ENCODE measurements around the gene SLC44A3. TPM values are rescaled to one million over a fixed set of nuclear protein-coding genes. Genes with fewer than 3 reads are reported as not detected.

SLC44A3 gene
- total and polyA plus RNA-seq, 2 of the 13 experiments (the other 11 are each of a cell fraction or from before 2014, with no cell fraction given) = 6.8 to 14.1 TPM

DNA sequence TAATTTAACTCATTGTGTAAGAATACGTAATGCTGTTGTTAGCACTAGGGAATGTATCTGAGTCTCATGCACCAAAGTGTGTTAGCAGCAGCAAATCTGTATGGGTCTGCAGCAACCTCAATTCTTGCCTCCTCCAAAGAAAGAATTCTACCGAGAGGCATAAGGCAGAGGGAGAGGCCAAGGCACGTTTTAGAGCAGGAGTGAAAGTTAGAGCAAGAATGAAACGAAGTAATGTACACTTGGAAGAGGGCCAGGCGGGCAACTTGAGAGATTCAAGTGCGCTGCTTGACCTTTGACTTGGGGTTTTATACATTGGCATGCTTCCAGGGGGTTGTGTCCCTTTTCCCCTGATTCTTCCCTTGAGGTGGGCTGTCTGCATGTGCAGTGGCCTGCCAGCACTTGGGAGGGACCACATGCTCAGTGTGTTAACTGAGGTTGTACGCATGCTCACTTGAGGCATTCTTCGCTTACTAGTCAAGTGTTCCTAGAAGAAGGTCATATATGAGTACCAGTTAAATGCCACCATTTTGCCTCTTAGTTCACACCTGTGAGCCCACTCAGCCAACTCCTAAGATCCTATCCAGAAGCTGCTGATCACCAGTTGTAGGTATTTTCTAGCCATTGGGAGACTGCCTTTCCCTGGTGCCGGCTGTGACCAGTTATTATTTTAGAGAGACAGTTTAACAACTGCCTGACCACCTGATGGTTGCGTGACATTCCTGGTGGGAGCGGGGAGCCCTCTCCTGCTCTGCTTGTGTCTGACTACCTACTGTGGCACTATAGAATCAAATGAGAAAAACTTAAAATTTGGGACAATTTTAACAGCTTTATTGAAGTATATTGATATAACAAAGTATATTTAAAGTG is 109.4 kb downstream of the SLC44A3 start (continued):
- TF ChIP-seq YEATS4 (CRISPR knock-in tag; IDR thresholded peaks at IDR 0.05; ENCODE audit: borderline replicate concordance) = no peak
- TF ChIP-seq, protein P1, sequence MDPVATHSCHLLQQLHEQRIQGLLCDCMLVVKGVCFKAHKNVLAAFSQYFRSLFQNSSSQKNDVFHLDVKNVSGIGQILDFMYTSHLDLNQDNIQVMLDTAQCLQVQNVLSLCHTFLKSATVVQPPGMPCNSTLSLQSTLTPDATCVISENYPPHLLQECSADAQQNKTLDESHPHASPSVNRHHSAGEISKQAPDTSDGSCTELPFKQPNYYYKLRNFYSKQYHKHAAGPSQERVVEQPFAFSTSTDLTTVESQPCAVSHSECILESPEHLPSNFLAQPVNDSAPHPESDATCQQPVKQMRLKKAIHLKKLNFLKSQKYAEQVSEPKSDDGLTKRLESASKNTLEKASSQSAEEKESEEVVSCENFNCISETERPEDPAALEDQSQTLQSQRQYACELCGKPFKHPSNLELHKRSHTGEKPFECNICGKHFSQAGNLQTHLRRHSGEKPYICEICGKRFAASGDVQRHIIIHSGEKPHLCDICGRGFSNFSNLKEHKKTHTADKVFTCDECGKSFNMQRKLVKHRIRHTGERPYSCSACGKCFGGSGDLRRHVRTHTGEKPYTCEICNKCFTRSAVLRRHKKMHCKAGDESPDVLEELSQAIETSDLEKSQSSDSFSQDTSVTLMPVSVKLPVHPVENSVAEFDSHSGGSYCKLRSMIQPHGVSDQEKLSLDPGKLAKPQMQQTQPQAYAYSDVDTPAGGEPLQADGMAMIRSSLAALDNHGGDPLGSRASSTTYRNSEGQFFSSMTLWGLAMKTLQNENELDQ (CRISPR knock-in tag; IDR thresholded peaks at IDR 0.05; ENCODE audit: borderline replicate concordance) = no peak
- no peak for TF ChIP-seq ZNF10 (CRISPR knock-in tag; IDR thresholded peaks at IDR 0.05; ENCODE audit: borderline replicate concordance, low read depth)
- no peak for TF ChIP-seq NPAS2 (CRISPR knock-in tag; IDR thresholded peaks at IDR 0.05; ENCODE audit: borderline replicate concordance)
- peak; percentile 57 for TF ChIP-seq MAX (IDR thresholded peaks at IDR 0.05)
- TF ChIP-seq KLF9 (CRISPR knock-in tag; IDR thresholded peaks at IDR 0.05; ENCODE audit: low read depth) = no peak
- 0 out of 2 replicates have a peak, but pooled peaks have one; percentile 43 for TF ChIP-seq ZNF136 (CRISPR knock-in tag; IDR thresholded peaks at IDR 0.05; ENCODE audit: low read depth)
- TF ChIP-seq ZMYM3 (CRISPR knock-in tag; IDR thresholded peaks at IDR 0.05) = no peak
- peak; percentile 27 for TF ChIP-seq SAP130 (CRISPR knock-in tag; IDR thresholded peaks at IDR 0.05; ENCODE audit: low read depth)
- TF ChIP-seq NR2F1 (CRISPR knock-in tag; IDR thresholded peaks at IDR 0.05) = no peak
- peak; percentile 89 for TF ChIP-seq ZBTB38 (CRISPR knock-in tag; IDR thresholded peaks at IDR 0.05)
- TF ChIP-seq NR2F6 (IDR thresholded peaks at IDR 0.05) = no peak
- TF ChIP-seq NR2F6 (CRISPR knock-in tag; IDR thresholded peaks at IDR 0.05) = peak; percentile 20; the same call in 1 of the 2 replicates
- TF ChIP-seq RXRB (CRISPR knock-in tag; IDR thresholded peaks at IDR 0.05; ENCODE audit: borderline replicate concordance) = no peak
- no peak for TF ChIP-seq TEAD2 (CRISPR knock-in tag; IDR thresholded peaks at IDR 0.05)
- no peak for TF ChIP-seq ZNF124 (CRISPR knock-in tag; IDR thresholded peaks at IDR 0.05)
- TF ChIP-seq, protein P2, sequence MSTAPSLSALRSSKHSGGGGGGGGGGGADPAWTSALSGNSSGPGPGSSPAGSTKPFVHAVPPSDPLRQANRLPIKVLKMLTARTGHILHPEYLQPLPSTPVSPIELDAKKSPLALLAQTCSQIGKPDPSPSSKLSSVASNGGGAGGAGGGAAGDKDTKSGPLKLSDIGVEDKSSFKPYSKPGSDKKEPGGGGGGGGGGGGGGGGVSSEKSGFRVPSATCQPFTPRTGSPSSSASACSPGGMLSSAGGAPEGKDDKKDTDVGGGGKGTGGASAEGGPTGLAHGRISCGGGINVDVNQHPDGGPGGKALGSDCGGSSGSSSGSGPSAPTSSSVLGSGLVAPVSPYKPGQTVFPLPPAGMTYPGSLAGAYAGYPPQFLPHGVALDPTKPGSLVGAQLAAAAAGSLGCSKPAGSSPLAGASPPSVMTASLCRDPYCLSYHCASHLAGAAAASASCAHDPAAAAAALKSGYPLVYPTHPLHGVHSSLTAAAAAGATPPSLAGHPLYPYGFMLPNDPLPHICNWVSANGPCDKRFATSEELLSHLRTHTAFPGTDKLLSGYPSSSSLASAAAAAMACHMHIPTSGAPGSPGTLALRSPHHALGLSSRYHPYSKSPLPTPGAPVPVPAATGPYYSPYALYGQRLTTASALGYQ (CRISPR knock-in tag; IDR thresholded peaks at IDR 0.05) = no peak
- no peak for TF ChIP-seq RBM22 (optimal IDR thresholded peaks at IDR 0.05; ENCODE audit: low read length)
- TF ChIP-seq ATRX (CRISPR knock-in tag; IDR thresholded peaks at IDR 0.05; ENCODE audit: borderline replicate concordance) = no peak
- TF ChIP-seq ZNF501 (CRISPR knock-in tag; IDR thresholded peaks at IDR 0.05) = 0 out of 2 replicates have a peak, but pooled peaks have one; percentile 27
- peak; percentile 57; the same call in 1 of the 2 replicates for TF ChIP-seq ZNF816 (CRISPR knock-in tag; IDR thresholded peaks at IDR 0.05; ENCODE audit: borderline replicate concordance)
- no peak for TF ChIP-seq ZBTB34 (CRISPR knock-in tag; IDR thresholded peaks at IDR 0.05)
- TF ChIP-seq ZFP36L2 (CRISPR knock-in tag; IDR thresholded peaks at IDR 0.05) = no peak
- TF ChIP-seq JUNB (CRISPR knock-in tag; IDR thresholded peaks at IDR 0.05; ENCODE audit: borderline replicate concordance) = no peak
- TF ChIP-seq ZNF292 (CRISPR knock-in tag; IDR thresholded peaks at IDR 0.05; ENCODE audit: borderline replicate concordance, low read depth) = no peak

All from HepG2 (cell line).